SHP77 (cell line): Measurements from ENCODE around the gene SMIM22.
A peak's percentile ranks its signal among the peaks of the same experiment; 100 is the strongest.

ENCODE experiments used
- DNase-seq, 2 experiments: peaks; one replicate each; lab custom pipeline; 2025; lab: John Stamatoyannopoulos, UW

SMIM22 gene, protein sequence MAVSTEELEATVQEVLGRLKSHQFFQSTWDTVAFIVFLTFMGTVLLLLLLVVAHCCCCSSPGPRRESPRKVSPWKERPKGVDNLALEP

DNA sequence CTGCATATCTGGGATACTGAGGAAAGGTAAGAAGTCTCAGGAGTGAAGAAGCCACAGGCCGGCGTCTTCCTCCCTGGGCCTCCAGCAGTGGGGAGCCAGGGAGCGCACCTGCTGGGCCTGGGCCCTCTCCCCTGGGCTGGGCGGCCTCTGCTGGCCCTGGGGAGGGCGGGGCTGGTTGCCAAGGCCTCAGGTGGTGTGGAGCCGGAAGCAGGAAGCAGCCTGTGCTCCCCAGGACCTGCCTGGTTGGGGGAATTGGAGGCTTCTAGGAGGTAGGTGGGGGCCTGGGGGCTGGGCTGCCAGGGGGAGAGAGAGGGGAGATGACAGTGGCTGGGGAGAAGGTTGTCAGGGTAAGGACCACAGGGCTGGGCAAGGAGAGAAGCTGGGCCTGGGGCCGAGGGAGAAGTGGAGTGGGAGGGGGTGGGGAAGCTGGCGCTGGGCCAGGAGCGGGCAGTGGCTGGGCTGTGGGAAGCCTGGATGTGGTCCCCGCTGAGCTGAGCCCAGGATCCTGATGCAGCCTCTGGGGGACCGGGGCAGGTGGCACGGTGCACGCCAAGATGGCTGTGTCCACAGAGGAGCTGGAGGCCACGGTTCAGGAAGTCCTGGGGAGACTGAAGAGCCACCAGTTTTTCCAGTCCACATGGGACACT lies at the start of gene SMIM22:
SMIM22 (plus strand) TSS at position 189 of the 647 bp plus-strand sequence; CDS start at position 555, 366 bp downstream.
- peak; percentile 68 to 70 for DNase-seq

DNA sequence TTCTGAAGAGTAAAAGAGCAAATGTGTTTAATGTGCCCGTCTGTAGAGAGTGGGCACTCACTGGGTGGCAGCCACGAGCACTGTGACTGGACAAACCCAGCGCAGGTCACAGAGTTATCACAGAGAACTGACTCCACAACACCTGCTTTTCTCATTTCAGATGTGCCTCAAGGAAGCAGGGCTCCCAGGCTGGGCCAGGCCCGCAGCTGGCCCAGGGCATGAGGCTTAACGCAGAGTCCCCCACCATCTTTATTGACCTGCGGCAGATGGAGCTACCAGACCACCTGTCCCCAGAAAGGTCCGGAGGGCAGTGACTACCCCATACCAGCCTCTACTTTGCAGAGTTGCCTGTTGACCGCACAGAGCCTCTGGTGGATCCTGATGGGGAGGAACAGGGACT lies 49.0 kb upstream of the SMIM22 start:
- no peak for DNase-seq

DNA sequence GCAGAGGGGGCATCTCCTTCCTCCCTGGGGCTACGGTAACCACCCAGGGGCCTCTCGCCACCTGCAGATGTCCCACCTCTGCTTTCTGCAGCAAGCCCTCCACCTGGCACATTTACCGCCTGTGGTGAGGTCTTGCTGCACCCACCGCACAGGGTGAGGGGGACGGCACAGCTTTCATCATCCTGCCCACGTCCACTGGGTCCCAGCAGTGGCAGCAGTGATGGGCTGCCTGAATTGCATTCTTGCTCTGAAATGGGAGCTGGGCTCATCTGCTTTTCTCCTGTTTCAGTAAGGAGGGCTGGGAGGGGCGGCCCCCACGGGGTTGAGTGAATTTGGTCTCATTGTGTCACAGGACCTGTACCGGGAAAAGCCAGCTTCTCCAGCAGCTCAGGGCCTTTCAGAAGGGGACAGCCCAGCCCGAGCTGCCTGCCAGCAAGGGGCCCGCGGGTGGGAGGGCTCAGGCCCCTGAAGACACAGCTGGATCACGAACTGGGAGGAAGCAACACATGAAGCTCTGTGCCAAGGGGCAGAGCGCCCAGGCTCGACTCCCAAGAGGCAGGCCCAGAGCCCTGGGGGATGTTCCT lies 48.1 kb upstream of the SMIM22 start:
- no peak for DNase-seq

DNA sequence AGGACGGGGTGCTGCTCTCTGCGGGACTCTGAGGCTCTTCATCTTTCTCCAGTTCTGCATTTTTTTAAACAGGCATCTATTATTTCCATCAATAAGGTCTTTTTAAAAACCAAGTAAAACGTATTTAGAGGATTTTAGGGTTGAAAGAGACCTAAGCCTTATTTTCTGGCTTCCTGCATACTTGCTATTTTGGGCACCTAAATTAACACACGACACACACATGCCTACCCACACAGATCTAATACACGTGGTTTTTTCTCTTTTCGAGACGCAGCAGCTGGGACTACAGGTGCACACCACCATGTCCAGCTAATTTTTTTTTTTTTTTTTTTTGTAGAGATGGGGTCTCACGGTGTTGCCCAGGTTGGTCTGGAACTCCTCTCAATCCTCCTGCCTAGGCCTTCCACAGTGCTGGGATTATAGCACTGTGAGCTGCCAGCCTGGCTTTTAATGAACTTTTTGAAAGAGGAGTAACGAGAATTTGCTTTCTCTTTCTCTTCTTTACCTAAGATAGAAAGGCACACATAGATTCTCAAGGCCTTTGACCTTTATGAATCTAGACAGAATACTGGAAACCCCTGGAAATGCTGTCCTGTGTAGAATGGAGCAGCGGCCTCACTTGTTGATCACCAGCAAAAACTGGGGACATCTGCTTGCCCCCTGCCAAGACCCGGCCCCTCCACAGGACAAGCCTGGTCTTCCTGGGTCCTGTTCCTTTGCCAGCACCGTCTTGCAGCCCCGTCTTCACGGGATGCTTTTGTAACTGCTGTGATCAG lies 47.1 kb upstream of the SMIM22 start:
- DNase-seq, result no peak

DNA sequence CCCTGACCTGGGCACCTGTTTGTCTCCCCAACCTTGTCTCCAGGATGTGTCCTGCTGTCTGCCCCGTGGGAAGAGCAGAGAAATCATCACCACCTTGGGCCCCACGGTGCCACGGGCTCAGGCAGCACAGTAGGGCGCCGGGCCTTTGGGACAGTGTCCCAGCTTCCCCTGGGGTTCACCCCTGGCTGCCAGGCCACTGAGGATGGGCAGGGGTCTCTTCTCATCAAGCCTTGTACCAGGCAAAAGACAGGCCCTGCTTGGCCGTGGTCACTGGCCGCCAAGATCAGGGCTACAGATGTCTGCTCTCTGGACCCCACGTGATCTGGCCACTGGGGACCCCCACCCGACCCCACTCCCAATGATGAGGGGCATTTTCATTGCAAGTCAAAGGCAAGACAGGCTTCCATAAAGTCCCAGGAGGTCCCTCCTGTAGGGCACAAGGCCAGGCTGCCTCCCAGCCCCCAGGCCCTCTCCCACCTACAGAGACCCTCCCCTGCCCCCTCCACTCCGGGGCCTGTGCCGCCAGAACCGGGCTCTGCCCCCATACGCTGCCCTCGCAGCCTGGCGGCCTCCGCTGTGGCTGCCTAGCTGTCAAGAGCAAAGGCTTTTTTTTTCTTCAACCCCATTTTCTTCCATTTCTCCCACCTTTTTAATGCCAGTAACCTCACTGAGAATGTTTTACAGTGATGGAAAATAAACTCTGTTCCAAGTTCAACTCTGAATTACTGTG lies 46.3 kb upstream of the SMIM22 start:
- DNase-seq, result no peak

DNA sequence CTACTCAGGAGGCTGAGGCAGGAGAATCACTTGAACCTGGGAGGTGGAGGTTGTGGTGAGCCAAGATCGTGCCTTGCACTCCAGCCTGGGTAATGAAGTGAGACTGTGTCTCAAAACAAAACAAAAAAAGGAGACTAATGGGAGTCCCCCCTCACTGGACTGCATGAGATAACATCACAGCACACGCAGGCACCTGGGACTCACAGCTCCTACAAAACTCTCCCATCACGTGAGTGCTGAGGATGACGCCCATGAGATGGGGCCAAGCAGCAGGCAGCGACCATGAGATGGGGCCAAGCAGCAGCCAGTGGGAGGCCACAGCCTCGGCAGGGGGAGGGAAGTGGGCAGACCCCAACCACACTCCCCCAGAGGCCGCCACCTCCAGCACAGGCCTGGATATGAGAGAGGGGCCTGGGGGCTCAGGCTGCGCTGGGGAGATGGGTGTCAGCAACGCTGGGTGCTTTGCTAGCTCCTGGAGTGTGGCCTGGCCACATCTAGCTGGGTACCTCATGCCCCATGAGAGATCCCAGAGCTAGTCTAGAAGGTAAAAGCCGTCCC lies 45.4 kb upstream of the SMIM22 start:
- no peak for DNase-seq

DNA sequence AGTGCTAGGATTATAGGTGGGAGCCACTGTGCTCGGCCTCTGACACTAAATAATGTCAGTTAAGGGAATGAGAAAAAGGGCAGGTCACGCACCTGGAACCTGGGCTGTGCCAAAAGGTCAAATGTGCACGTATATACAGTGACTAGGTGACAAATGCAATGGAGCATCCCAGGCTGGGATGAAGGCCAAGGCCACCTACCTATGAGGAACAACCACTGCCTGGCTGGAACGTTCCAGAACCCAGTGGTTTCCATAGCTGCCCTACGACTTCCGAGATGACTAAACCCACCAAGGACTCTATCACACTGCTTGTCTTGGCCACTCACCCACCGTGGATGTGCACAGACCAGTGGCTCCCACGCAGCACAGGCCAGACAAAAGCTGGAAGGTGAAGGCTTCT lies 44.3 kb upstream of the SMIM22 start:
- DNase-seq, result no peak

DNA sequence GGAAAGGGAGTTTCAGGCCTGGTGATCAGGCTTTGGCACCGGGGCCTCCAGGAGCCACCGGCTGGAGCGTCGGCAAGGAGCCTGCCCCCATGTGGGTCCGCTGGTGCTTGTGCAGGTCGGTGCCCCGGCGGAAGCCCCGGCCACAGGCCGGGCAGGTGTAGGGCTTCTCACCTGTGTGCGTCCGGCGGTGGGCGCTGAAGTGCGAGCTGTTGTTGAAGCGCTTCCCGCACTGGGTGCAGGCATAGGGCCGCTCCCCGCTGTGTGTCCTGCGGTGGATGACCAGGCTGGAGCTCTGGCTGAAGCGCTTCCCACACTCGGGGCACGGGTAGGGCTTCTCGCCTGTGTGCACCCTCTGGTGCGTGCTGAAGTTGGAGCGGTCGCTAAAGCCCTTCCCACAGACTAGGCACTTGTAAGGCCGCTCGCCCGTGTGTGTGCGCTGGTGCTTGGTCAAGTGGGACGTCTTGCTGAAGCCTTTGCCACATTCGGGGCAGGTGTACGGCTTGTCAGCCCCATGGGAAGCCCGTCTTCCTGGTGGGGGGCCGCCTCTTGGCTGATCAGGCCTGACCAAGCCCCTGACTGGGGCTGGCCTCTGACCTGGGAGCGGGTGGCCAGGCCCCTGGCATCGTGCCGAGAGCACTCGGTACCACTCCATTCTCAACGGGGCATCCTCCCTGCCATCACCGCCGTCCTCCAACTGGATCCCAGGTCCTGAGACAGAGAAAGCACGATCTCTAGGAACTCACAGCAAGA lies 42.6 kb upstream of the SMIM22 start:
- no peak for DNase-seq

DNA sequence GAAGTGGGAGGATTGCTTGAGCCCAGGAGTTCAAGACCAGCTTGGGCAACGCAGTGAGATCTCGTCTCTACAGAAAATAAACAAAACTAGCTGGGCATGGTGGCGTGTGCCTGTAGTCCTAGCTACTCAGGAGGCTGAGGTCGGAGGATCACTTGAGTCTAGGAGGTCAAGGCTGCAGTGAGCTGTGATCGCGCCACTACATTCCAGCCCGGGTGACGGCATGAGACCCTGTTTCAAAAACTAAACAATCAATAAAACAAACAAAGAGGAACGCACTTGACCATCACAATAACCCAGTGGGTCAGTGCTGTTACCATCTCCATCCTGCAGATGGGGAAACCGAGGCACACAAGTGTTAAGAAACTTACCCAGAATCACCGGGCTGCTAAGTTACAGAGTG lies 41.9 kb upstream of the SMIM22 start:
- DNase-seq, result no peak

DNA sequence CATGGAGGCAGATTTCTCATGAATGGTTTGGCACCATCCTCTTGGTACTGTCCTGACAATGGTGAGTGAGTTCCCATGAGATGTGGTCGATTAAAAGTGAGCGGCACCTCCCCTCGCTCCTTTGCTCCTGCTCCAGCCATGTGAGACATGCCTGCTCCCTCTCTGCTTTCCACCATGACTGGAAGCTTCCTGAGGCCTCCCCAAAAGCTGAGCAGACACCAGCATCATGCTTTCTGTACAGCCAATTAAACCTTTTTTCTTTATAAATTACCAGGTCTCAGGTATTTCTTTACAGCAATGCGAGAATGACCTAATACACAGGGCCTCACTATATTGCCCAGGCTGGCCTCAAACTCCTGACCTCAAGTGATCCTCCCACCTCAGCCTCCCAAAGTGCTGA lies 40.3 kb upstream of the SMIM22 start:
- DNase-seq, result no peak

DNA sequence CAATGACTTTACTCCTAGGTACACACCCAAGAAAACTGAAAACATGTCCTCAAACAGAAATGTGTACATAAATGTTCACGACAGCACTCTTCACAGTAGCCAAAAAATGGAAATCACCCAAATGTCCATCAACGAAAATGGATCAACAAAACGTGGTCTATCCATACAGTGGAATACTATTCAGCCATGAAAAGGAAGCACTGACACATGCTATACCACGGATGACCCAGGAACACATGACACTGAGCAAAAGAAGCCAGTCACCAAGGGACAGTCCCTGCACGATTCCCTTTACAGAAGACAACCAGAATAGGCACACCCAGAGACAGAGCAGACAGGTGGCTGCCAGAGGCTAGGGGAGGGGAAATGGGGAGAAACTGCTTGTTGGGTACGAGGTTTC lies 39.5 kb upstream of the SMIM22 start:
- DNase-seq, result no peak

DNA sequence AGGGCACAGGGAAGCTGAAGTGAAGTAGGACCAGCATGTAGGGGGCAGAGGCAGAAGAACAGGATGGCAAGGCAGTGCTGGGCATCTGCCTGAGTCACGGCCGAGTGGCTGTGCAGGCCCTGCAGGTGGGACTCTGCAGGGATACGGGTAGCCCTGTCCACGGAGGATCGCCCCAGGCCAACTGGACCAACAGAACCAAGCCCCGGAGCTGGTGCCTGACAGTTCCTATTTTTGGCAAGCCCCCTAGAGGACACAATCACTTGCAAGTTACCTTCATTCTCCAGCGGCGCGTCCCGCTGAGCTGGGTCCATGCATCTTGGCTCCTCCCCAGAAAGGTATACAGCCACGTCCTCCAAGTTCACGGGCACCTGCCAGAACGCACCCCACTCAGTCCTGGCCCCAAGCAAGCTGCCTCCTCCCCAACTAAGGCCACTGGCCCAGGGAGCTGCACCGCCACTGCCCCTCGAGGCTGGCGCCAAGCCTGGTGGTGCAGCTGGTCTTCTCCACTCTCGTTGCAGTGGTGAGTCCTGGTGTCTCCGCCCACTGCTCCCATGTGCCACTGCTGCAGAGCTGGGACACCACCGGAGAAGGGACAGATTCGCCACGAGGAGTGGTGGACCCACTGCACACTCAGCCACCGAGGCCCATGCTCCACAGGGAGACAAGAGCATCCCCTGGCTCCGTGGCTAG lies 34.8 kb upstream of the SMIM22 start:
- no peak for DNase-seq

DNA sequence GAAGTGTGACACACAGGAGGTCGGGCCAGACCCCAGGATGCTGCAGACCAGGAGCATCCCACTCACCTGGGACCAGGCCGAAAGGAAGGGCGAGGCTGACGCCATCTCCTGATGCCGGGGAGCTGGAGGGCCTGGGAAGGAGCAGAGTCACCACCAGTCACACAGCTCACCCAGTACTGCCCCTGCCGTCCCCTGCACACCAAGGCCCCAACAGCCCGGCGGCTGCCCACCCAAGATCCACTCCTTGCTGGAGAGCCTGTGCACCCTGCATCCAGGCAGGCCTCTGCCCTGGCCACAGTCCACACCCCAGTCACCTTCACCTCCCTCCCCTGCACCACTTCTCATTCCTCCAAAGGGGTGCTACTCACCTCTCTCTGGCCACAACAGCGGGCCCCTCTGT lies 33.0 kb upstream of the SMIM22 start:
- DNase-seq, result no peak

DNA sequence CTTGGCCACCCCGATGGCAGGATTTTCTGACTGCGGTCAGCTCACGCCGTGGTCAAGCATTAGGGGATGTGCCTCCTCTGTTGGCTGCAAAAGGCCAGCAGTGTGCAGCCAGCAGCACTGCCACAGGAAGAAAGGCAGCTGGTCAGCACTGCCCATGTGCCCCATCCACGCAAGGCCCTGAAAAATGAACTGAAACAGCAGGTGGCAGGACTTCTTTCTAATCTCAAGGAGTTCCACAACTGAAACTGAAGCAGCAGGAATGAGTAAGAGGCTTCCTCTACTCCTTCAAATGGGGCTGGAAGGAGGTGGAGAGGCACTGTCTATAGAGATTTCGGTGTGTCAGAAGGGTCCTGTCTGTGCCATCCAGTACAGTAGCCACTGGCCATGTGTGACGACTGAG lies 31.4 kb upstream of the SMIM22 start:
- DNase-seq, result no peak

DNA sequence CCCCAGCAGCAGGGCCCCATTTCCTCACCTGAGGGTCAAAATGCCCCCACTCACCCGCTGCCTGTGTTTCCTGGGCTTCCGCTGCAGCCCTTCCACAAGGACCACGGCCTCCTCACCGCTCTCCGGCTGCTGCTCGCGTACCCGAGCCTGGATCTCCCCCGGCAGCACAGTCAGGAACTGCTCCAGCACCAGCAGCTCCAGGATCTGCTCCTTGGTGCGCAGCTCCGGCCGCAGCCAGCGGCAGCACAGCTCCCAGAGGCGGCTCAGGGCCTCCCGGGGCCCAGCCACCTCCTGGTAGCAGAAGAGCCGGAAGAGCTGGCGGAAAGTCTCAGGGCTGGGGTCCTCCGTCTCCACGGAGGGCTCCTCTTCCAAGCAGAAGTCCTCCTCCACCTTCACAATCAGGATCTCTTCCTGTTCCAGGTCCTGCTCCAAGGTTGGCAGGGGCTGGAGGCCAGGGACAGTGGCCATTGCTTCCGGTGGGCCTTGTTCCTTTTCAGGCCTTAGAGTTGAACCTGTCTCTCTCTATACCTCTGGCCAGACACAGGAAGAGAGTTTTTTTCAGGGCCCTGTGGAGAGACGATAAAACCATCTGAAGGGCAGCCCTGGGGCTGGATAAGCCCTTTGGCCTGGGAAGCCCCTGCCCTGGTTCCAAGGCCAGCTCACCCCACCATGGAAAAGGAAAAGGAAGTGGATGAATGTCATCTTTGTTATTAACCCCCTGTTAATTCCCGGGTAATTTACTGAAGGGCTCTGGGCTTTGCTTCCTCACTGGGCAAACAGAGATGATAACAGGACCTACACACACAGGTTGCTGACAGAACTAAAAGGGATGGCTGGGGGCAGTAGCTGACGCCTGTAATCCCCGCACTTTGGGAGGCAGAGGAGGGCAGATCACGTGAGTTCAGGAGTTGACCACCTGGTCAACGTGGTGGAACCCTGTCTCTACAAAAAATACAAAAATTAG lies 29.4 kb upstream of the SMIM22 start:
- no peak for DNase-seq

DNA sequence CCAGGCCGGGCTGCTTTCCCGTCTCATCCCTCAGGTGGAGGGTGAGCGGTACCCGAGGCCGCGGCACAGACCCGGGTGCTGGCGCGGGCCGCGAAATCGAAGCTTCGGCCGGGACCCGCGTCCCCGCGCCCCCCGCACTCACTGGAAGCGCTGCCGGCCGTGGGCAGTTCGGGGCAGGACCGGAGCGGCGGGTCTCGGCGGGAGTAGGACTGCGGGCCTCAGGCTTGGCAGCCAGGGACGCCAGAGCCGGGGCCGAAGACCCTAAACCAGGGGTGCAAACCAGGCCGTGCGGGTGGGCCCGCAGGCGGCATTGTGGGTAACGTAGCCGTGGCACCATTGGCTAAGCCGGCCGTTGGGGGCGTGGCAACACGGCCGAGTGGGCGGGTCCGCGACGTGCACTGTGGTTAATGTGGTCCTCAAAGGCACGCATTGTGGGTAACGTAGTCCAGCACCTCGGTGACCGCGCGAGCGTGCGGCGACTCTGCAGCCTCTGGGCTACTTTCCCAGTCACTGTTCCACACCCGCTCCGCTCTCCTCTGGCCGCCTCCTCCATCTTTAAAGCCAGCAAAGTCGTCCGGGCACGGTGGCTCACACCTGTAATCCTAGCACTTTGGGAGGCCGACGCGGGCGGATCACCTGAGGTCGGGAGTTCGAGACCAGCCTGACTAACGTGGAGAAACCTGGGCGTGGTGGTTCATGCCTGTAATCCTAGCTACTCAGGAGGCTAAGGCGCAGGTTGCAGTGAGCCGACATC lies 28.1 kb upstream of the SMIM22 start, which contains the start of gene ZNF500:
ZNF500 (minus strand) TSS at position 288 of the 754 bp plus-strand sequence. CDS start 1,184 bp downstream, outside the sequence.
- DNase-seq, result peak; percentile 94

DNA sequence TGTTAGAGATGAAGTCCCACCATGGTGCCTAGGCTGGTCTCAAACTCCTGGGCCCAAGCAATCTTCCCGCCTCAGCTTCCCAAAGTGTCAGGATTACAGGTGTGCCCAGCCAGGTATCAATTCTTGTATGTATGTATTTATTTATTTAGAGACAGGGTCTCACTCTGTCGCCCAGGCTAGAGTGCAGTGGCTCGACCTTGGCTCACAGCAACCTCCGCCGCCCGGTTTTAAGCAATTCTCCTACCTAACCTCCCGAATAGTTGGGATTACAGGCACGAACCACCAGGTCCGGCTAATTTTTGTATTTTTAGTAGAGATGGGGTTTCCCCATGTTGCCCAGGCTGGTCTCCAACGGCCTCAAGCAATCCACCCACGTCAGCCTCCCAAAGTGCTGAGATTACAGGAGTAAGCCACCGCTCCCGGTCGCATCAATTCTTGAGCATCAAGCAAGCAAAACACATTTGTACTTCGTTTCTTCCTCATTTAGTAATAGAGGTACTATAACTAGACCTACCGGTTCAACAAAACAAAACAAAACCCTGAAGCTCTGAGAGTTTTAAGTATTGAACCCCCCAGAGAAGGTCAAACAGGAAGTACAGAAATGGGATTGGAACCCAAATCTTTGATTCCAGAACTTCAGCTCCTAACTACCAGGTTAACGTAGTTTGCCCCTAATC lies 27.2 kb upstream of the SMIM22 start:
- DNase-seq, result peak in 1 of 2 experiments; percentile 25
